HL-60 (cell line): ENCODE results near the gene KLKB1.

ENCODE experiments used
- DNase-seq, 2 experiments: peaks; one replicate each; pipeline ENCODE4 v3.0.0-alpha.2; 2010 to 2020; ENCODE audit warnings: low read depth in 1 of 2, low spot score in 1 of 2
- H3K27ac ChIP-seq: fragments of 250-450 bp; sonication (Bioruptor Pico); replicated peaks from 2 replicates; pipeline ENCODE4 v1.5.1; 2020; ENCODE audit warnings: mild to moderate bottlenecking, moderate library complexity
- H3K27me3 ChIP-seq: fragments of 250-450 bp; sonication (Bioruptor Pico); 2 replicates; pipeline ENCODE4 v1.5.1; 2021; ENCODE audit warnings: mild to moderate bottlenecking, moderate library complexity; ENCODE audit not compliant: insufficient read depth, poor library complexity, severe bottlenecking
- H3K4me3 ChIP-seq: replicated peaks from 2 replicates; pipeline ENCODE4 v1.5.1; 2011; ENCODE audit warnings: mild to moderate bottlenecking, control low read depth, low read length; ENCODE audit not compliant: insufficient read depth
- CTCF ChIP-seq: IDR thresholded peaks from one replicate; pipeline ENCODE4 v1.5.1; 2011; ENCODE audit warnings: low read length, control low read depth, inconsistent platforms; ENCODE audit not compliant: insufficient read depth
- GABPA ChIP-seq: IDR thresholded peaks from 2 replicates; pipeline ENCODE4 v1.6.1; 2012; ENCODE audit warnings: low read depth
- POLR2AphosphoS5 ChIP-seq: IDR thresholded peaks from 2 replicates; pipeline ENCODE4 v1.6.1; 2012; ENCODE audit warnings: low read depth
- REST ChIP-seq: IDR thresholded peaks from 2 replicates; pipeline ENCODE4 v1.6.1; 2012; ENCODE audit warnings: low read depth; ENCODE audit not compliant: insufficient replicate concordance
- SPI1 ChIP-seq: IDR thresholded peaks from 2 replicates; pipeline ENCODE4 v1.6.1; 2012; ENCODE audit warnings: low read depth, mild to moderate bottlenecking, borderline replicate concordance

KLKB1 gene

GRCh38 chr4:186227744-186228513 is 622 bp downstream of the KLKB1 start:
- Histone ChIP-seq H3K27me3 (no peaks in the 10 kb centered on the region), H3K27ac (no peak overlapping the region), H3K4me3 (no peak overlapping the region)
- no peak for DNase-seq
- TF ChIP-seq CTCF (no peak), GABPA (no peak)

GRCh38 chr4:186228514-186228894 is 1.2 kb downstream of the KLKB1 start:
- no peak overlapping the region for H3K27ac ChIP-seq
- DNase-seq: no peak
- TF ChIP-seq CTCF (no peak), REST (no peak), SPI1 (no peak), GABPA (no peak), POLR2AphosphoS5 (no peak)
- H3K4me3 ChIP-seq: no peak overlapping the region
- no peaks in the 10 kb centered on the region for H3K27me3 ChIP-seq

- DNase-seq: no peak
- no peak for TF ChIP-seq GABPA
- TF ChIP-seq REST: no peak
- Histone ChIP-seq H3K4me3 (no peak overlapping the region), H3K27me3 (no peaks in the 10 kb centered on the region), H3K27ac (no peak overlapping the region)
Measured at GRCh38 chr4:186234367-186234766, 7.1 kb downstream of the KLKB1 start.

GRCh38 chr4:186236126-186236525 is 8.8 kb downstream of the KLKB1 start:
- no peaks in the 10 kb centered on the region for H3K27me3 ChIP-seq
- H3K4me3 ChIP-seq: no peak overlapping the region
- TF ChIP-seq GABPA (no peak), REST (no peak), SPI1 (no peak), CTCF (no peak), POLR2AphosphoS5 (no peak)
- no peak overlapping the region for H3K27ac ChIP-seq
- DNase-seq: no peak
